ENCODE data around the gene EXOC3L1.

The EXOC3L1 gene

DNA sequence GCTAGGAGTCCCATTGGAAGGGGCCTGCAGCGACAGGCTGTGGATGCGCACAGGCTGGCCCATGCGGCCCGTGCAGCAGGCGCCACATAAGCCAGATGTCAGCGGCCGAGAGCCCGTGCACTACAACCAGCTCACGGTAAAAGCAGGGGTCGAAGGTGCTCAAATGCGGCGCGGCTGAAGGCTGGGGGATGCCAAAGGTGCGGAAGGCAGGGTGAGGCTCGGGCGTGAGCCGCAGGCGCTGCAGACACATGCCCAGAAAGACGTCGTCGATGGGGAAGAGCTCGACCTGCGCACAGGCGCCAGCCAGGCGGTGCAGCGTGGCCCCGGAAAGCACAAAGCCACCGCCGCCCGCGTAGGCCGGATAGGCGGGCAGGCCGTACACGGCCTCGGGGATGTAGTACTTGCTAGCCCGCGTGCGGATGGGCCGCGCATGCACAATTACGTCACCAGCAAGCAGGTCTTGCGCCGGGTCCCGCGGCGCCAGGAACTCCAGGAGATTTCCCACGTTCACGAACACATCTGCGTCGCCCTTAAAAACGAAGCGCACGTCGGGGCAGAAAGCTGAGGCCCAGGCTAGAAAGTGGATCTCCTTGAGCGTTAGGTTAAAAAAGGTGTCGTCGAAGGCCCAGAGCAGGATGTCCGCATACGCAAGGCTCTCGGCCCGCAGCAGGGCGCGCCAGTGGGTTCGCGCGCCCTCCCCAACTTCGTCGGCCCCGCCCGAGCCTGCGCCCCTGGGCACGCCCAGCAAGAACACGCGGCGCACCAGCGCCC is 40.5 kb downstream of the EXOC3L1 start:
- no peak for DNase-seq (ENCODE audit: low read depth in 2 of 2)

DNA sequence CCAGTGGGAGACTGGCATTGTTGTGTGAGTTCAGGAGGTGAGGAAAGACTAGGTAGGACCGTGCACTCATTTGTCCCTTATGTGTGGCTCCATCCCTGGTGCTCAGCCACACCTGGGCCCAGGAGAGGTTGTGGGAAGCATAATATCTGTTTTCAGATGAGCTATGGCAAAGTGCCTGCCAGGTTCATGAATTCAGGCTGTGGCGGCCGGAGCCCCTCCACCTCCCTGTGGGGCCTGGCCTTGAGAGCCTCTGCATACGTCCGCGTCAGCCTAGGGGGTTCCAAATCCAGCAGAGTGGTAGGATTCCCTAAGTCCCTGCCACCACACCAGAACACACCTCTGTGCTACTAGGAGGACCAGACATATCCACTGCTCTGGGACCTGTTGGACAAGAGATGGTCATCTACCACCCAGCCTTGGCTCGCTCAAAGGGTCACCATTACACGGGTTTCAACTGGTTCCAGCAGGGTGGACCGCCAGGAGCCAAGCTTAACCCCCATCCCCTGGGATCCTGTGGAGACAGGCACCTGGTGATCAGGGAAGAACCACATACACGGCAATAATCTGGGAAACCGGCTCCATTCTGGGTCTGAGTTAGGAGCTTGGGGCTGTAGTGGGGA is 41.2 kb downstream of the EXOC3L1 start:
- no peak for DNase-seq (ENCODE audit: low read depth in 2 of 2)

DNA sequence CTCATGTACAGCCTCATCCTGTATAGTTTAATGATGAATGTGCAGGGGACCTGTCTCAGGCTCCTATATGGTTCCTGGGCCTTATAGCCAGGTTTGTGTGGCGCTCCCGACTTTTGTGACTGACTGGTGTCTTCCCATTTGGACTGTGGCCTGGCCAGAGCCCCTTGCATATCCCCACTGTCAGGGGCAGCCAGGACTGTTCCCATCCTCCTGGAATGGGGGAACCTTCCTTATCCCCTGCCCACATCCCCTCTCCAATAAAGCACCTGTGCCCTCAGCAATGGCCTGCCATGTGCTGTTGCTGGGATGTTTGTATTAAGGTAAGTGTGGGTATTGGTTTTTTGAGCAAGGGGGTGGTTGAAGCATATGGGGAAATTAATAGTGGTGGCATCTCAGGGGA is 41.7 kb downstream of the EXOC3L1 start:
- DNase-seq (ENCODE audit: low read depth in 2 of 2), result no peak

DNA sequence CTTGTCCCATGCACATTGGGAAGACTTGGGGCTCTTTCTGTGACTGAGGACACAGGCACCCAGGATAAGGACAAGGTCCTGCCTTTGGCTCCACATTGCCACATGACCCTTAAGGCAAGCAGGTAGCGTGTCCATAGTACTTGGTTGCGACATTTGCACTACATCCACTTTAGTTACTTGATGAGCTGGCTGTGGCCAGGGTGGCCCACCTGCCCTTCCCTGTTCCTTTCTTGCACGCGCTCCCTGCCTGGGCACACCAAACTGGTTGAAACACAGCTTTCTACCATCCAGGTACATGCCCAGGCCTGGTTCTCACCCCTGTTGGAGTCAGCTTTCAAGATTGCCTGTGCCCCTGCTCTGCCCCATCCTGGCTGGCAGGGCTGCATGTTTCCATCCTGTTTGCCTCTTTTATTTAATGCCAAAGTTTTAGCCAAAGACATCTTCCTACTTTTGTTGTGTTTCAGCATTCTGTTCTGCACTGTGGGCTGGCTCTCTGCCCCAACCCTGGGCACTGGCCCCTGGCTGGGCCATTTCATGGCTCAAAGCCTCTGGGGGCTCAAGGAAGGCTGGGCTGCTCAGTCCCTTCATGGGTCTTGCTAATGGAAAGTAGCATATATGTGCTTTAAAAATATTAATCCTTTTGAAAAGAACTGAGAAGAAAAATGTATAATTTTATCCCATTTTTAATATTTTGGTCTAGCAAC is 42.3 kb downstream of the EXOC3L1 start:
- no peak for DNase-seq (ENCODE audit: low read depth in 2 of 2)

DNA sequence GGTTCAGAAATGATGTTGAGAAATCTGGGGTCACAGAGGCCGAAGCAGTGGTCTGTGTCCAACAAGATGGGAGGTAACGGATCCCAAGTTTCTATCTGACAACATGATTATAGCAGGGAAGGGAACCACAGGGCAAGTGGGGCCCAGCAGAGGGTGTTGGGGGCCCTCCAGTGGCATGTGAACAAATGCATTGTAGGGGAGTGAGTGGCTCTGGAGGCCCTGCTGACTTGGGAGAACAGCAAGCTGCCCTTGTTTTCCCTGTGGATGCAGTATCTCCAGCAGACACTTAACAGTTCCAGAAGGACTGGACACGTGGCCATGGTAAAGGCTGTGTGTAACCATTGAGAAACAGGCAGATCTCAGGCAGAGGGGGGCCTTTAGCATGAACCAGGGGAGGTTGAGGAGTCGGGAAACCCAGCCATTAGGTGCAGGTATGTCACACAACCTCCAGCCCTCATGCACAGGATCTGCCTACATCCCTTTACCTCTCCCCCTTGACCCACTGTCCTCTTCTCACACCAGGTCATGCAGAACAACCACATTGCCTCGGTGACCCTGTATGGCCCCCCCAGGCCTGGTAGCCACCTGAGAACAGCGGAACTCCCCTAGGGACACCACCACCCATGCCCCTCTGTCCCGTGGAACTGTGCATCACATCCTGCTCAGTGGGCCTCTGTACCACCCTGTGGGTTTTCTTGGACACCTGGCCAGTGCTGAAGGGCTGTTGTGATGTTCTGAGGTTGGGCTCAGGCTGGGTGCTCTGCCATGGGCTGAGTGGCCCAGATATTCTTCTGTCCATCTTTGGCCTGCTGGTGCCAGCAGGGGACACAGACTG is 43.2 kb downstream of the EXOC3L1 start:
- no peak for DNase-seq (ENCODE audit: low read depth in 2 of 2)

DNA sequence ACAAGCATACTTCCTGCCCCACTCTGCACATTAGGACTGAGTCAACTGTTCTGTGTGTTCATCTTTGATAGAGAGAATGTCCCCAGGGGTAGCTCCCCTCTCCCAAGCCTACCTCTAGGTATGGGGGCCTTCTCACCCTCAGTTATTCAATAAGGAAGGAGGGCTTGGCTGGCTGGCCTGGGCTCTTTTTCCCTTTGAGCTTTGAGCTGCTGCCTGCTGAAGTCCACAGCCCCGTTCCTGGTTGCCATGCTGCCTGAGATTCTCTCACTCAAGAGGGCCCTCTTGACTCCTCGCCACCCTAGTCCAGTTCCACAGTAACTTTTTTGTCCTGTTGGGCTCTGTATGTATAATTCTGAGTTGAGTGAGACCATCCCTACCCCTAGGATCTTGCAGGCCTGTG is 44.2 kb downstream of the EXOC3L1 start:
- DNase-seq (ENCODE audit: low read depth in 2 of 2), result no peak

DNA sequence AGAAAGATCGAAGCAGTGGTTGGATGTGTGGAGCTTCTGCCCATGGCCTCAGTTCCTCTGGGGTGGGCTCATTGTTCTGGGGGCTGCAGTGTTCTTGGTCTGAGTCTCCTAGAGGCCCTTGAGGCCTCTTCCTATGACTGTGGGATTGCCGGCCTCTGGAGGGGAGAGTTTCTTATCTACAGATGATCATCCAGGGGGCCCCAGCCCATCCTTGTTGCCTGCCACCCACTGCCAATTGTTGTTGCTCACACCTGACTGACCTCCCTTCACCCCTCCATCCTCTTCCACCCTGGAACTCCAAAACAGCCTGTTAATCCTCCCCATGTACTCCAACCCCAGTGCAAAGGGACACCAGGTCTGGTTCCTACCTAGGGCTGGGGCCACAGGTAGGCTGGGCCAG is 45.0 kb downstream of the EXOC3L1 start:
- no peak for DNase-seq (ENCODE audit: low read depth in 2 of 2)

DNA sequence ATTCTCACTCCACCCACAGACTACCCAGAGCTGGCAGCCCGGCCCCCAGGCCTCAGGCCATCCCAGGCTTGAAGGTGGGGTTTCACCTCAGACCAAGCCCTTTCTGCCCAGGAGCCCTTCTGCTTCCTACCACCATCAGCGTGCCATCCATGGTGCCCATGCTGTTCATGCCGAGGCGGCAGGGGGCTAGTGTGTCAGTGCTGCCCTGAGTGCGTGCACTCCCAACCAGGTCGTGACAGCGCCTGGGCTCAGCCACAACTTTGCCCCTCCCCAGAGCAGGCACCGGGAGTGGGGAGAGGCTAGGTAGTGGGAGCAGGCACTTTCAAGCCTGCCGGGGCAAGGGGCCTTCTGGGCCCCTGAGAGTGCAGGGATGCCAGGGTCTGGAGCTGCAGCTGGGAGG is 47.6 kb downstream of the EXOC3L1 start:
- DNase-seq (ENCODE audit: low read depth in 2 of 2), result no peak

DNA sequence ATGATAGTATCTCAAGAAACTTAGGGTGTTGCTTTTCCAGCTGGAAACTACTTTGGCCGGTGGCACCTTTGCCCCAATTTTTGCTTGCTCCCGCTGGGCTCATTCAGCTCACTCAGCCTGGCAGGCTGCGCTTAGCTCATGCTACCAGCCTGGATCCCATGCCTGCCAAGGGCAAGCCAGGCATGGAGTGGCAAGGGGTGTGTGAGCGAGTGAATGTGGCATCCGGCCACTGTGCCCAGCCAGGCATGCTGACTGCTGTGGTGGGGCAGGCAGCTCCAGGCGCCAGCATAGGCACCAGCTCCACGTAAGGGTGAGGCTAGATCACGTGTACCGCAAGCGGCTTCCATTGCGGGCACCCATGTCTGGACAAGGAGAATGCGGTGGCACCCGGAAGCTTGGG is 48.5 kb downstream of the EXOC3L1 start:
- DNase-seq (ENCODE audit: low read depth in 2 of 2), result no peak

DNA sequence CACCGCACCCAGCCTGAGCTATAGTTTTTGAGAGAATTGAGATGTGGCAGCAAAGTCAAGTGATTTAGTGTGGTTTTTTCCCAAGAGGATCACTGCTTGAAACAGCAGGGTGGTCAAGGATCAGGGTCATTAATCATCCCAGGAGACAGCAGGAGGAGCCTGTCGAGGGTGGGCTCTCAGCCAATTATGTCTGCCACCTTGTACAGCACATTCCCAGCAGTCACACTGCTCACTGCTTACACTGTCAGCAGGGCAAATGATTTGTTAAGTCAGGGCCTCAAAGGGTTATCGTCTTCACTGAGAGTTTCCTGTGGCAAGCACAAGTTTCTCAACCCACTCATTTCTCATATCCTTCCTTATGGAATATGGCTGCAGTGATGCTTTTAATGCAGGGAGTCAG is 52.3 kb downstream of the EXOC3L1 start:
- DNase-seq (ENCODE audit: low read depth in 2 of 2), result no peak
